H1 (cell line): ENCODE data around the gene SLC24A3. TPM values are rescaled to one million over a fixed set of nuclear protein-coding genes. Genes with fewer than 3 reads are reported as not detected.

ENCODE experiments used
- CTCF ChIA-PET: fragments of 300-600 bp; sonication (Branson Sonifier 250); formaldehyde crosslinking; loops from one replicate; lab custom pipeline; 2021; ENCODE audit not compliant: partially characterized antibody; lab: Charles Lee
- POLR2A ChIA-PET: fragments of 300-600 bp; sonication (Branson Sonifier 250); formaldehyde crosslinking; loops from one replicate; lab custom pipeline; 2021; ENCODE audit warnings: inconsistent platforms; ENCODE audit not compliant: partially characterized antibody; lab: Charles Lee
- DNase-seq, 2 experiments: peaks; one replicate each; pipeline versions ENCODE4 v3.0.0 to v3.0.0-alpha.2; 2010 to 2022; ENCODE audit warnings: low spot score in 2 of 2, low read depth in 1 of 2, mixed read lengths in 1 of 2
- FAIRE-seq: peaks from 2 replicates; lab custom pipeline; 2011; peaks lifted over from hg19 to GRCh38; lab: Jason Lieb, UNC
- H2AFZ ChIP-seq: 2 replicates; pipeline ENCODE4 v1.8.1; 2012; ENCODE audit warnings: low read length, inconsistent platforms
- H2AK5ac ChIP-seq: 2 replicates; pipeline ENCODE4 v1.6.1; 2013; ENCODE audit warnings: low read depth, low read length
- H2BK120ac ChIP-seq: replicated peaks from 2 replicates; pipeline ENCODE3; 2013; ENCODE audit warnings: low read depth, low read length, inconsistent platforms
- H2BK12ac ChIP-seq: 2 replicates; pipeline ENCODE4 v1.6.1; 2013; ENCODE audit warnings: low read depth, low read length
- H2BK15ac ChIP-seq: 2 replicates; pipeline ENCODE4 v1.6.1; 2013; ENCODE audit warnings: low read length
- H2BK20ac ChIP-seq: 2 replicates; pipeline ENCODE4 v1.6.1; 2013; ENCODE audit warnings: low read length
- H2BK5ac ChIP-seq: 2 replicates; pipeline ENCODE4 v1.6.1; 2013; ENCODE audit warnings: low read depth, low read length
- H3K14ac ChIP-seq: 2 replicates; pipeline ENCODE4 v1.6.1; 2013; ENCODE audit warnings: inconsistent platforms; ENCODE audit not compliant: insufficient read length
- H3K18ac ChIP-seq: 2 replicates; pipeline ENCODE4 v1.6.1; 2013; ENCODE audit warnings: low read length; ENCODE audit errors: extremely low read depth
- H3K23ac ChIP-seq: 2 replicates; pipeline ENCODE4 v1.6.1; 2013; ENCODE audit warnings: inconsistent platforms; ENCODE audit not compliant: insufficient read length
- H3K23me2 ChIP-seq: 2 replicates; pipeline ENCODE4 v1.6.1; 2013; ENCODE audit warnings: low read depth, low read length
- H3K27ac ChIP-seq: 2 replicates; pipeline ENCODE4 v1.6.1; 2011; ENCODE audit warnings: low read depth, low read length, inconsistent platforms
- H3K27me3 ChIP-seq, 4 experiments: replicated peaks in 1 of 4; 1 replicate in 1 of 4; 2 replicates in 3 of 4; pipeline versions ENCODE4 v1.6.1 to v1.8.1; 2011 to 2013; ENCODE audit warnings: low read length in 3 of 4, mild to moderate bottlenecking in 3 of 4, inconsistent platforms in 2 of 4, mixed read lengths in 2 of 4, moderate library complexity in 1 of 4; ENCODE audit not compliant: control insufficient read depth in 3 of 4, insufficient read depth in 3 of 4; ENCODE audit errors: extremely low read depth in 1 of 4
- H3K36me3 ChIP-seq, 4 experiments: 2 replicates each; pipeline versions ENCODE4 v1.6.1 to v1.8.1; 2011 to 2013; ENCODE audit warnings: mild to moderate bottlenecking in 4 of 4, low read length in 3 of 4, moderate library complexity in 2 of 4, control low read depth in 1 of 4, inconsistent platforms in 1 of 4; ENCODE audit not compliant: insufficient read depth in 4 of 4, control insufficient read depth in 2 of 4
- H3K4ac ChIP-seq: replicated peaks from 2 replicates; pipeline ENCODE3; 2013; ENCODE audit warnings: low read length, low read depth, mixed read lengths, inconsistent platforms; ENCODE audit not compliant: insufficient read length
- H3K4me1 ChIP-seq, 4 experiments: replicated peaks in 1 of 4; 1 replicate in 1 of 4; 2 replicates in 3 of 4; pipeline versions ENCODE4 v1.6.1 to v1.8.1; 2011 to 2013; ENCODE audit warnings: low read length in 3 of 4, inconsistent platforms in 2 of 4, mixed read lengths in 1 of 4; ENCODE audit not compliant: insufficient read depth in 4 of 4, control insufficient read depth in 3 of 4
- H3K4me2 ChIP-seq, 2 experiments: 2 replicates each; pipeline versions ENCODE4 v1.6.1 to v1.8.1; 2011 to 2013; ENCODE audit warnings: low read depth in 2 of 2, low read length in 2 of 2, control low read depth in 1 of 2, inconsistent platforms in 1 of 2, mild to moderate bottlenecking in 1 of 2; ENCODE audit not compliant: insufficient read depth in 1 of 2
- H3K4me3 ChIP-seq, 4 experiments: fragments of 200-600, 300-600 bp in 1 of 4; sonication (generic), shearing (Covaris generic), sonication (Bioruptor Twin) in 1 of 4; 2 replicates each; pipeline versions ENCODE4 v1.5.1 to v1.8.1; 2011 to 2016; ENCODE audit warnings: low read length in 4 of 4, low read depth in 3 of 4, control low read depth in 2 of 4, inconsistent platforms in 2 of 4, mild to moderate bottlenecking in 2 of 4, mixed read lengths in 1 of 4, moderate library complexity in 1 of 4; ENCODE audit not compliant: insufficient read depth in 2 of 4; ENCODE audit errors: extremely low read depth in 1 of 4
- H3K56ac ChIP-seq: replicated peaks from 2 replicates; pipeline ENCODE3; 2013; ENCODE audit warnings: low read depth, mild to moderate bottlenecking, mixed read lengths, low read length, inconsistent platforms; ENCODE audit not compliant: insufficient read length
- H3K79me1 ChIP-seq: 2 replicates; pipeline ENCODE4 v1.6.1; 2013; ENCODE audit warnings: low read depth, low read length, control low read depth
- H3K79me2 ChIP-seq, 2 experiments: 2 replicates each; pipeline versions ENCODE4 v1.6.1 to v1.8.1; 2012 to 2013; ENCODE audit warnings: low read length in 2 of 2, mild to moderate bottlenecking in 2 of 2, inconsistent platforms in 1 of 2; ENCODE audit not compliant: insufficient read depth in 2 of 2, control insufficient read depth in 1 of 2
- H3K9ac ChIP-seq, 4 experiments: replicated peaks in 1 of 4; 1 replicate in 1 of 4; 2 replicates in 3 of 4; pipeline versions ENCODE4 v1.6.1 to v1.8.1; 2011 to 2013; ENCODE audit warnings: low read depth in 3 of 4, low read length in 3 of 4, control low read depth in 2 of 4, mild to moderate bottlenecking in 2 of 4, moderate library complexity in 2 of 4, inconsistent platforms in 1 of 4; ENCODE audit errors: extremely low read depth in 1 of 4
- H3K9me3 ChIP-seq, 2 experiments: 2 replicates each; pipeline versions ENCODE4 v1.6.1 to v1.8.1; 2012 to 2013; ENCODE audit warnings: mild to moderate bottlenecking in 2 of 2, moderate library complexity in 2 of 2, control low read depth in 1 of 2, inconsistent platforms in 1 of 2, low read depth in 1 of 2, low read length in 1 of 2, mixed read lengths in 1 of 2; ENCODE audit not compliant: insufficient read depth in 2 of 2
- H4K20me1 ChIP-seq, 2 experiments: replicated peaks in 1 of 2; 2 replicates each; pipeline versions ENCODE3 to v1.8.1; 2011 to 2013; ENCODE audit warnings: inconsistent platforms in 2 of 2, low read length in 2 of 2, mild to moderate bottlenecking in 1 of 2; ENCODE audit not compliant: insufficient read depth in 2 of 2, control insufficient read depth in 1 of 2
- H4K5ac ChIP-seq: 2 replicates; pipeline ENCODE4 v1.6.1; 2013; ENCODE audit warnings: low read length, low read depth, mixed read lengths, inconsistent platforms; ENCODE audit not compliant: insufficient read length
- H4K8ac ChIP-seq: 2 replicates; pipeline ENCODE4 v1.8.0; 2013; ENCODE audit warnings: mild to moderate bottlenecking, moderate library complexity, low read length, inconsistent platforms; ENCODE audit not compliant: insufficient read depth; ENCODE audit errors: extremely low read depth
- H4K91ac ChIP-seq: replicated peaks from 2 replicates; pipeline ENCODE3; 2013; ENCODE audit warnings: low read length, mixed read lengths, inconsistent platforms; ENCODE audit not compliant: insufficient read length
- ASH2L ChIP-seq: fragments of 200-600, 300-600 bp; sonication (generic); IDR thresholded peaks from one replicate; pipeline ENCODE4 v1.7.1; 2017; ENCODE audit warnings: low read length
- ATF3 ChIP-seq: IDR thresholded peaks from 2 replicates; pipeline ENCODE4 v1.6.1; 2011; ENCODE audit warnings: low read depth, mild to moderate bottlenecking, low read length; ENCODE audit not compliant: insufficient read depth
- CHD1 ChIP-seq: IDR thresholded peaks from 2 replicates; pipeline ENCODE4 v1.6.1; 2012; ENCODE audit warnings: low read depth, low read length, improper control_type of control experiment
- CHD2 ChIP-seq: IDR thresholded peaks from 2 replicates; pipeline ENCODE4 v1.6.1; 2012; ENCODE audit warnings: low read length, improper control_type of control experiment
- EGR1 ChIP-seq: IDR thresholded peaks from 2 replicates; pipeline ENCODE4 v1.6.1; 2011; ENCODE audit warnings: low read depth, low read length, borderline replicate concordance
- HDAC2 ChIP-seq, 2 experiments: fragments of 300-600 bp in 1 of 2; sonication (generic) in 1 of 2; IDR thresholded peaks; 2 replicates each; pipeline ENCODE4 v1.6.1; 2011 to 2012; ENCODE audit warnings: low read depth in 2 of 2, low read length in 2 of 2, mild to moderate bottlenecking in 2 of 2, moderate library complexity in 2 of 2, borderline replicate concordance in 1 of 2, inconsistent platforms in 1 of 2
- KDM4A ChIP-seq: IDR thresholded peaks from one replicate; pipeline ENCODE4 v1.7.1; 2012; ENCODE audit warnings: low read depth, mild to moderate bottlenecking, moderate library complexity, low read length, inconsistent platforms; ENCODE audit not compliant: severe bottlenecking
- NRF1 ChIP-seq: IDR thresholded peaks from 2 replicates; pipeline ENCODE4 v1.6.1; 2011; ENCODE audit warnings: mild to moderate bottlenecking, low read depth, low read length, improper control_type of control experiment
- PHF8 ChIP-seq: fragments of 200-600 bp; sonication (generic); conservative IDR thresholded peaks from 2 replicates; pipeline ENCODE4 v1.7.1; 2012; ENCODE audit warnings: low read depth, mild to moderate bottlenecking, inconsistent platforms, low read length, moderate library complexity
- POLR2A ChIP-seq, 2 experiments: IDR thresholded peaks; 1 replicate in 1 of 2; 2 replicates in 1 of 2; pipeline ENCODE4 v1.6.1; 2011; ENCODE audit warnings: low read depth in 2 of 2, low read length in 2 of 2, mild to moderate bottlenecking in 2 of 2; ENCODE audit errors: control extremely low read depth in 1 of 2
- SIN3A ChIP-seq, 2 experiments: IDR thresholded peaks in 1 of 2; conservative IDR thresholded peaks in 1 of 2; 2 replicates each; pipeline ENCODE4 v1.6.1; 2011 to 2012; ENCODE audit warnings: low read length in 2 of 2, improper control_type of control experiment in 1 of 2, low read depth in 1 of 2, mild to moderate bottlenecking in 1 of 2
- SIRT6 ChIP-seq: IDR thresholded peaks from one replicate; pipeline ENCODE4 v1.7.1; 2012; ENCODE audit warnings: low read length, inconsistent platforms
- TBP ChIP-seq: IDR thresholded peaks from 2 replicates; pipeline ENCODE4 v1.6.1; 2011; ENCODE audit warnings: low read depth, low read length, improper control_type of control experiment
- YY1 ChIP-seq: IDR thresholded peaks from 2 replicates; pipeline ENCODE4 v1.6.1; 2011; ENCODE audit warnings: low read depth, mild to moderate bottlenecking, low read length
- WGBS, 2 experiments: shearing (Covaris generic) in 1 of 2; methylation state at CpG; one replicate each; pipeline versions ENCODE4 v1.1.6 to v1.1.7; 2013 to 2015; ENCODE audit warnings: low lambda C conversion rate in 2 of 2, mixed read lengths in 2 of 2, inconsistent platforms in 1 of 2, low coverage in 1 of 2, missing lambda C conversion rate in 1 of 2; ENCODE audit not compliant: insufficient replicate concordance in 2 of 2, insufficient coverage in 1 of 2, insufficient read length in 1 of 2; ENCODE audit errors: extremely low coverage in 1 of 2, missing lambda C conversion rate in 1 of 2; 5-methylcytosine and 5-hydroxymethylcytosine counted together
- polyA plus RNA-seq, 7 experiments: library from polyadenylated mRNA; depleted of rRNA in 3 of 7; stranded (reverse) in 5 of 7; unstranded in 2 of 7; fragments of >200 nt in 5 of 7; fragments of 200-250 nt in 2 of 7; gene quantifications; 1 replicate in 5 of 7; 2 replicates in 1 of 7; 4 replicates in 1 of 7; pipeline versions ENCODE4 v1.2.1 to v1.2.3, GENCODE V29; 2011 to 2013; ENCODE audit warnings: missing spikeins in 2 of 7, mixed read lengths in 2 of 7
- total RNA-seq: library from RNA; stranded (reverse); fragmentation: NEBNext Ultra II Directional; extraction: Animal tissue kit (Norgen Biotek cat#: 25700); gene quantifications from 2 replicates; pipeline ENCODE4 v1.2.1, GENCODE V29; 2021

SLC24A3 gene
- total and polyA plus RNA-seq, 2 of the 8 experiments (the other 6 are each of a cell fraction or from before 2014, with no cell fraction given), result 4.5 to 6.3 TPM

GRCh38 chr20:19768325-19768842 is 555.9 kb downstream of the SLC24A3 start:
- Histone ChIP-seq H3K79me1 (no peaks in the 10 kb centered on the region), H2BK120ac (no peak overlapping the region), H3K9ac (no peak overlapping the region), H3K36me3 (no peaks in the 10 kb centered on the region), H3K14ac (no peak overlapping the region), H3K23me2 (no peaks in the 10 kb centered on the region), H2AK5ac (no peak overlapping the region), H2BK5ac (no peak overlapping the region), H3K4ac (no peak overlapping the region), H3K27me3 (no peaks in the 10 kb centered on the region; a peak in 1 of 7 replicates), H4K20me1 (no peaks in the 10 kb centered on the region), H2AFZ (no peak overlapping the region), H3K23ac (no peak overlapping the region), H3K18ac (no peak overlapping the region), H3K27ac (no peak overlapping the region), H3K4me1 (peaks cover 0 to 3% (median 1%) of the 10 kb centered on the region in 4 experiments; a peak in 2 of 7 replicates), H3K4me2 (no peak overlapping the region), H4K5ac (no peak overlapping the region), H3K4me3 (no peak overlapping the region), H3K9me3 (no peaks in the 10 kb centered on the region), H3K56ac (no peak overlapping the region), H3K79me2 (no peaks in the 10 kb centered on the region), H2BK12ac (no peak overlapping the region), H2BK20ac (no peak overlapping the region), H4K91ac (no peak overlapping the region), H4K8ac (no peak overlapping the region), H2BK15ac (no peak overlapping the region)
- WGBS, 2 experiments, result 91% methylated on average over 7 of the region's 7 CpGs; no CpG with 5 or more reads in 1 of the 2 experiments
- DNase-seq (no peak), FAIRE-seq (no peak)
- CTCF ChIA-PET, result no interaction called here
- POLR2A ChIA-PET, result no interaction called here
- TF ChIP-seq PHF8 (no peak), HDAC2 (IDR thresholded peaks at IDR 0.05; ENCODE audit: borderline replicate concordance in 1 of 2, low read depth in 2 of 2, low read length in 2 of 2) (no peak), ATF3 (no peak), CHD1 (no peak), ASH2L (no peak), YY1 (no peak), SIN3A (conservative IDR thresholded peaks at IDR 0.05 in 1 of 2, IDR thresholded peaks at IDR 0.05 in 1 of 2; ENCODE audit: low read depth in 1 of 2, low read length in 2 of 2) (no peak), CHD2 (no peak), NRF1 (no peak), TBP (no peak), KDM4A (no peak), SIRT6 (no peak), EGR1 (no peak), POLR2A (IDR thresholded peaks at IDR 0.05; ENCODE audit: control extremely low read depth in 1 of 2, low read depth in 2 of 2, low read length in 2 of 2) (no peak)
